Heart right ventricle (tissue), 16 donors: ENCODE data around the gene EXOSC3. TPM values are rescaled to one million over a fixed set of nuclear protein-coding genes. Genes with fewer than 3 reads are reported as not detected.
"Not testable (repeated sequence)": the region's sequence is repeated elsewhere in the genome, so short reads cannot be mapped to it uniquely, and the experiment has no call there.

Experiments
- ATAC-seq, 8 donors: fragments of 200-7000 bp; cut with Tn5 transposase; one replicate each; pipeline ENCODE4 v1.9.1; 2020; ENCODE audit warnings: mild to moderate bottlenecking in 8 of 8, moderate library complexity in 8 of 8, moderate number of reproducible peaks in 1 of 8
- DNase-seq, 2 donors: peaks; one replicate each; pipeline ENCODE4 v3.0.0-alpha.2; 2020
- H3K27ac ChIP-seq, 10 donors: fragments of 200-600 bp; sonication (generic) in 2 of 10; one replicate each; pipeline versions ENCODE4 v1.5.0 to v1.8.0; 2020 to 2022; ENCODE audit warnings: mild to moderate bottlenecking in 3 of 10
- H3K27me3 ChIP-seq, 7 donors: fragments of 200-600 bp; one replicate each; pipeline ENCODE4 v1.8.0; 2021 to 2022; ENCODE audit warnings: mild to moderate bottlenecking in 2 of 7
- H3K36me3 ChIP-seq, 9 donors: fragments of 200-600 bp; sonication (generic) in 1 of 9; one replicate each; pipeline versions ENCODE4 v1.5.0 to v1.8.0; 2020 to 2022; ENCODE audit warnings: mild to moderate bottlenecking in 2 of 9
- H3K4me1 ChIP-seq, 9 donors: fragments of 200-600 bp; sonication (generic) in 1 of 9; one replicate each; pipeline versions ENCODE4 v1.5.0 to v1.8.0; 2020 to 2022; ENCODE audit warnings: mild to moderate bottlenecking in 4 of 9
- H3K4me3 ChIP-seq, 10 donors: fragments of 200-600 bp; sonication (generic) in 2 of 10; one replicate each; pipeline versions ENCODE4 v1.5.0 to v1.8.0; 2020 to 2022; ENCODE audit warnings: mild to moderate bottlenecking in 7 of 10, moderate library complexity in 2 of 10
- H3K9me3 ChIP-seq, 11 donors: fragments of 200-600 bp in 10 of 11; sonication (generic) in 2 of 11; one replicate each; pipeline versions ENCODE4 v1.5.0 to v1.8.0; 2013 to 2022; ENCODE audit warnings: mild to moderate bottlenecking in 2 of 11, control low read depth in 1 of 11, moderate library complexity in 1 of 11
- CTCF ChIP-seq, 9 donors: fragments of 200-600 bp; sonication (generic) in 2 of 9; IDR thresholded peaks; one replicate each; pipeline versions ENCODE4 v1.5.0 to v1.8.0; 2021 to 2022; ENCODE audit warnings: antibody characterized with exemption in 9 of 9, mild to moderate bottlenecking in 5 of 9, moderate library complexity in 1 of 9
- WGBS, 2 donors: extraction: QIAGEN DNeasy Blood & Tissue Kit; methylation state at CpG; one replicate each; pipeline ENCODE4 v1.1.7; 2013; ENCODE audit warnings: inconsistent platforms in 1 of 2; 5-methylcytosine and 5-hydroxymethylcytosine counted together
- intact Hi-C, 10 donors: fragments of 100-400 bp; cut with DNase I; formaldehyde crosslinking; loops; one replicate each; pipeline versions ENCODE4 v1.11.1 to v1.14.2; 2022
- polyA plus RNA-seq, 2 donors: library from polyadenylated mRNA; stranded (reverse); fragments of 200-250 nt; gene quantifications; one replicate each; pipeline ENCODE4 v1.2.3, GENCODE V29; 2013
- total RNA-seq, 10 donors: library from RNA; stranded (reverse); fragmentation: NEBNext Ultra II Directional in 3 of 10; extraction: Animal tissue kit (Norgen Biotek cat#: 25700) in 3 of 10; gene quantifications; one replicate each; pipeline versions ENCODE4 v1.2.1 to v1.2.4, GENCODE V29; 2021 to 2023
- donor health status: Arrhythmogenic right ventricular cardiomyopathy.
- donor health status: ischemic (EF 13 %, LVEDD 7.1; RV severe dilation, severe dysfunction).
- donor health status: healthy with polysubstance abuse.
- donor health status: DM: no; HTN: yes; CAD: no.
- donor health status: DM: no; HTN: no; CAD: no.
- donor health status: ischemic (EF 25% LVEDD 6.9; RV normal size, moderate dysfunction).
- donor health status: ischemic (EF 25% LVEDD 5.7; RV mildly dilated, moderate dysfunction).
- donor health status: healthy.
- donor health status: DM: yes; HTN: yes; CAD: no.
- donor health status: Ischemic cardiomyopathy.
- donor health status: ischemic (EF 35%, LVEDD 5.7; RV mildly dilated, moderate dysfunction).
- donor health status: nonischemic (EF 11% LVEDD 7.7; RV severe dilation, severe dysfunction).
- donor health status: DM: yes; HTN: yes; CAD: no.
- donor health status: PGD.
- donor health status: ischemic (EF 29% LVEDD 5.4; RV normal size, mild dysfunction).
- donor health status: nonischemic (EF 23%, LVEDD 6.1; RV moderate dilation, normal function).

Gene EXOSC3
- total and polyA plus RNA-seq, 12 donors = 7.3 to 20.2 (median 12.8) TPM

GRCh38 chr9:37818849-37819248 lies 34.0 kb upstream of the EXOSC3 start:
- Histone ChIP-seq H3K36me3 (peaks cover 0 to 51% (median 16%) of the 10 kb centered on the region in 9 donors), H3K9me3 (no peaks in the 10 kb centered on the region), H3K4me1 (no peaks in the 10 kb centered on the region), H3K27ac (no peak overlapping the region), H3K4me3 (no peak overlapping the region), H3K27me3 (no peaks in the 10 kb centered on the region)
- ATAC-seq (no peak), DNase-seq (no peak)
- no peak for TF ChIP-seq CTCF (IDR thresholded peaks at IDR 0.05)
- intact Hi-C loops = no loop called here
- WGBS, 2 donors = 87 to 89% methylated on average over 2 of the region's 2 CpGs

- TF ChIP-seq CTCF (IDR thresholded peaks at IDR 0.05) = no peak
These were observed 28.0 kb upstream of the EXOSC3 start for GRCh38 chr9:37812773-37813379.

DNA sequence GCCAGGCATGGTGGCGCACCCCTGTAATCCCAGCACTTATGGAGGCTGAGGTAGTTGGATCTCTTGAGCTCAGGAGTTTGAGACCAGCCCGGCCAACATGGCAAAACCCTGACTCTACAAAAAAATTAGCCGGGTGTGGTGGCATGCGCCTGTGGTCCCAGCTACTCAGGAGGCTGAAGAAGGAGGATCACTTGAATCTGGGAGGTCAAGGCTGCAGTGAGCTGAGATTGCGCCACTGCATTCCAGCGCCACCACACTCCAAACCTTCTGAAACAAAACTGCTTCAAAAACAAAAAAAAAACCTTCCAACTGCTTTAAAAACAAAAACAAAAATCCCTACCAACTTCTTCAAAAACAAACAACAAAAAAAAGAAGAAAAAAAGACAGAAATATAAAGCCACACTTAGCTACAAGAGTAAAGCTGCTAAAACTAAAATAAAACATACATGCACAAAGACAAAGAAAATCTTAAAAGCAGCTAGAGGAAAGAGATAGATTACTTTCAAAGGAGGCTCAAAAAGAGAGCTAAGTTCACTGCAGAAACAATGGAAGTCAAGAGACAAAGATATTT lies 27.1 kb upstream of the EXOSC3 start:
- peaks cover 0 to 2% (median 0%) of the 10 kb centered on the region in 9 donors for H3K4me1 ChIP-seq
- TF ChIP-seq CTCF (IDR thresholded peaks at IDR 0.05) = no peak
- no peaks in the 10 kb centered on the region for H3K9me3 ChIP-seq
- H3K4me3 ChIP-seq = no peak overlapping the region
- H3K36me3 ChIP-seq = peaks cover 0 to 12% (median 0%) of the 10 kb centered on the region in 9 donors
- no peak overlapping the region for H3K27ac ChIP-seq
- ATAC-seq (no peak), DNase-seq (no peak)
- H3K27me3 ChIP-seq = no peaks in the 10 kb centered on the region
- 96 to 97% methylated on average over 6 of the region's 6 CpGs for WGBS, 2 donors
- intact Hi-C loops = no loop called here

More at GRCh38 chr9:37812773-37813379, 28.0 kb upstream of the EXOSC3 start:
- Histone ChIP-seq H3K4me1 (no peaks in the 10 kb centered on the region), H3K4me3 (no peak overlapping the region), H3K27ac (no peak overlapping the region), H3K9me3 (no peaks in the 10 kb centered on the region), H3K27me3 (no peaks in the 10 kb centered on the region), H3K36me3 (peaks cover 0 to 9% (median 0%) of the 10 kb centered on the region in 9 donors)
- DNase-seq (no peak), ATAC-seq (no peak)
- 92 to 93% methylated on average over 5 of the region's 5 CpGs for WGBS, 2 donors
- intact Hi-C loops = no loop called here

GRCh38 chr9:37809676-37810075 lies 24.8 kb upstream of the EXOSC3 start:
- WGBS, 2 donors = 97% methylated on average over 15 of the region's 15 CpGs
- intact Hi-C loops = loop anchor here in 2 of 10 donors (10.0 kb wide), 1 partner anchor 55 kb away; the partner anchor contains the start of gene TRMT10B (in 2 of the 2)
- ATAC-seq = not testable (repeated sequence)

GRCh38 chr9:37806271-37806670 lies 21.4 kb upstream of the EXOSC3 start:
- no peak overlapping the region for H3K4me3 ChIP-seq
- H3K9me3 ChIP-seq = no peaks in the 10 kb centered on the region
- no peak for TF ChIP-seq CTCF (IDR thresholded peaks at IDR 0.05)
- H3K27ac ChIP-seq = no peak overlapping the region
- no peaks in the 10 kb centered on the region for H3K27me3 ChIP-seq
- WGBS, 2 donors = 62 to 65% methylated on average over 4 of the region's 4 CpGs
- H3K36me3 ChIP-seq = peaks cover 0 to 12% (median 0%) of the 10 kb centered on the region in 9 donors
- intact Hi-C loops = loop anchor here in 2 of 10 donors (10.0 kb wide), 1 partner anchor 51 kb away; the partner anchor contains the start of gene TRMT10B (in 2 of the 2)
- DNase-seq (no peak), ATAC-seq (no peak)
- peaks cover 8 to 39% (median 25%) of the 10 kb centered on the region in 9 donors for H3K4me1 ChIP-seq

More at GRCh38 chr9:37809676-37810075, 24.8 kb upstream of the EXOSC3 start:
- H3K27ac ChIP-seq, H3K4me3 ChIP-seq, DNase-seq, H3K9me3 ChIP-seq, H3K27me3 ChIP-seq: not testable (repeated sequence)
- Histone ChIP-seq H3K36me3 (peaks cover 0 to 12% (median 0%) of the 10 kb centered on the region in 9 donors), H3K4me1 (peaks cover 0 to 11% (median 4%) of the 10 kb centered on the region in 9 donors)
